Stimulated activated CD8-positive, alpha-beta memory T cell treated with anti-CD3 and anti-CD28 coated beads, Interleukin-7, amount 100 ng/mL, for 24 hours (primary cell): ENCODE measurements around the gene CA5A.
"Not testable (repeated sequence)": the region's sequence is repeated elsewhere in the genome, so short reads cannot be mapped to it uniquely, and the experiment has no call there.

Source experiments
- DNase-seq: peaks from one replicate; pipeline ENCODE4 v3.0.0-alpha.2; 2020; ENCODE audit warnings: low read depth

Gene CA5A

GRCh38 chr16:87865902-87866555 is 70.3 kb downstream of the CA5A start:
- DNase-seq = not testable (repeated sequence)

- no peak for DNase-seq
These were observed 71.9 kb downstream of the CA5A start for GRCh38 chr16:87864331-87864989.

- DNase-seq = not testable (repeated sequence)
These were observed 73.0 kb downstream of the CA5A start for GRCh38 chr16:87863327-87863635.

- DNase-seq = not testable (repeated sequence)
These were observed 73.6 kb downstream of the CA5A start for GRCh38 chr16:87862597-87863326.

GRCh38 chr16:87861300-87862099 is 74.8 kb downstream of the CA5A start:
- not testable (repeated sequence) for DNase-seq

- no peak for DNase-seq
These were observed 75.6 kb downstream of the CA5A start for GRCh38 chr16:87860553-87861299.

- not testable (repeated sequence) for DNase-seq
These were observed 78.0 kb downstream of the CA5A start for GRCh38 chr16:87858151-87858993.

GRCh38 chr16:87856791-87857228 is 79.5 kb downstream of the CA5A start:
- DNase-seq = no peak

- DNase-seq = no peak
These were observed 80.2 kb downstream of the CA5A start for GRCh38 chr16:87855852-87856715.

- DNase-seq = no peak
These were observed 81.2 kb downstream of the CA5A start for GRCh38 chr16:87854907-87855683.

GRCh38 chr16:87854053-87854906 is 82.0 kb downstream of the CA5A start:
- no peak for DNase-seq

- DNase-seq = peak; percentile 58
These were observed 82.8 kb downstream of the CA5A start for GRCh38 chr16:87853411-87854052.

GRCh38 chr16:87851601-87852000 is 84.7 kb downstream of the CA5A start:
- no peak for DNase-seq

- DNase-seq = no peak
These were observed 85.2 kb downstream of the CA5A start for GRCh38 chr16:87851141-87851587.

- DNase-seq = peak; percentile 36
These were observed 86.0 kb downstream of the CA5A start for GRCh38 chr16:87850009-87851006.

GRCh38 chr16:87849419-87850008 is 86.8 kb downstream of the CA5A start:
- DNase-seq = no peak
